NCI-H1694 treated with DMSO at 0.1 percent for 48 hours (cell line): Measurements from ENCODE around the gene LRP3.
A peak's percentile ranks its signal among the peaks of the same experiment; 100 is the strongest.

ENCODE experiments used
- DNase-seq: peaks from one replicate; lab custom pipeline; 2025; lab: John Stamatoyannopoulos, UW

LRP3 gene

DNA sequence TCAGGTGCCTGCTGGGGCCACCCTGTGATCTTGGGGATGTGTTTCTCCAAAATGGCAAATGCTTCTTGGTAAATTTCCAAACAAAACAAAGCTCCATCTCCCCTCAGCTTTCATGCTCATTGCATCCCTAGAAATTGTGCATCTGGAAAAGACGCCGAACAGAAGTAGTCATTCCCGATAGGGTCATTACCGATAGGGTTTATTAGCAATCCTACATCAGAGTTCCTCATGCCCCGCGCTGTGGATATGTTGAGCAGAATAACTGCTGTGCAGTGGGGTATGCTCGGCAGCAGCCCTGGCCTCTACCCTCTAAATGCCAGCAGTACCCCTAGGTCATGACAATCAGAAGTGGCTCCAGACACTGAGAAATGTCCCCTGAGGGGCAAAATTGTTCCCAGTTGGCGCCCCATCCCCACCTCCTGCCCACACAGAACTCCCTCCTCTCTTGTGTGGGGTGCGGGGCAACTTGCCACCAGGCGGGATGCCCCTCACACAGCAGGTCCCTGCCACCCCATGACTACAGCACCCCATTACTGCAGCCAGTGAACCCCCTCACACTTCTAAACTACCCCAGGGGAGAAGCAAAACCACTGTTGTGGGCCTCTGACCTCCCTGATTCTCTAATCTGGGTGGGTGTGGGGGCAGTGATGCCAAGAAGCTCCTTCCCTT is 44.5 kb downstream of the LRP3 start:
- no peak for DNase-seq

- no peak for DNase-seq
Observed at GRCh38 chr19:33239223-33239975, 45.3 kb downstream of the LRP3 start.

DNA sequence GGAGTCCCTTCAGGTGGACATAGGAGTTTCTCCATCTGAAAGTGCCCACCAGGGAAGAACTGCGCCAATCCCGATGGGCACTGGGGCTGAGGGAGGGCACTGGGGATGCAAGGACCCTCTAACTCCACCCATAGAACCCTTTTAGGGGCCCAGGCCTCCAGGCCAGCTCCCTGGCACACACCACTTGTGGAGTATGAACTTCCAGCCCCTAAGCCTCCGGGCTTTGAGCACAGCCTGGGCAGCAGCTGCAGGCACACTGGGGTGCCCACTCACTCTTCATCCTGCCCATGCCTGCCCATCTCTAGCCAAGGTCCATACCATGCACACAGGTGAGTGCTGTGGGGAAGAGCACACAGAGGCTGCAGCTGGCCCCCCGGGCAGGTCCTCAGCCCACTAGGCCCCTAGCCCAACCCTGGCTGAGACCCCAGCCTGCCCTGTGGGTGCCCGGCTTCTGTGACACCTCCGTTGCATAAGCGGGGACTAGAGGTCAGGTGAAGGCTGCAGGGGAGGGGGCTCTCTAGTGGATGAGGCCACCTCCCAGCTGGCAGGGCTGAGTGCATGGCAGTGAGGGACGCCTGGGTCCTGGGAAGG is 46.1 kb downstream of the LRP3 start:
- no peak for DNase-seq

DNA sequence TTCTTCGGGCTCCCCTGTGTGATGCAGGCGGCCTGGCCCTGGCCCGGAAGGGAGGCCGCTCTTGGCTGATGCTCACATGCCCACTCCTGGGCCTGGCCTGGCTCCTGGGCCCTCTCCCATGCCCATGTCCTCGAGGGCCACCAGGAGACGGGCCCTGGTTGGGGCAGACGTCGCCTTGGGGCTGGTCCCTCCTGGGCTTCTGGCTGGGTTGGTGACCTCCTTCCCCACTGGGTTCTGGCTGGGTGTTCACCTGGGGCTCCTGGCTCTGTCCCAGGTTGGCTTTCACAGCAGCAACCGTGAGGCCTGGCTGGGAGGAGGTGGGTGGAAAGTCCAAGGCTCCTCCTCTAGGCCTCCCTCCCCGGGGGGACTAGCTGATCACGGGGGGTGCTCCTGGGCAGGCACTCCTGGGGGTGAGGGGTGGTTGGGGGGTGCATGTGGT is 47.0 kb downstream of the LRP3 start:
- DNase-seq: no peak

DNA sequence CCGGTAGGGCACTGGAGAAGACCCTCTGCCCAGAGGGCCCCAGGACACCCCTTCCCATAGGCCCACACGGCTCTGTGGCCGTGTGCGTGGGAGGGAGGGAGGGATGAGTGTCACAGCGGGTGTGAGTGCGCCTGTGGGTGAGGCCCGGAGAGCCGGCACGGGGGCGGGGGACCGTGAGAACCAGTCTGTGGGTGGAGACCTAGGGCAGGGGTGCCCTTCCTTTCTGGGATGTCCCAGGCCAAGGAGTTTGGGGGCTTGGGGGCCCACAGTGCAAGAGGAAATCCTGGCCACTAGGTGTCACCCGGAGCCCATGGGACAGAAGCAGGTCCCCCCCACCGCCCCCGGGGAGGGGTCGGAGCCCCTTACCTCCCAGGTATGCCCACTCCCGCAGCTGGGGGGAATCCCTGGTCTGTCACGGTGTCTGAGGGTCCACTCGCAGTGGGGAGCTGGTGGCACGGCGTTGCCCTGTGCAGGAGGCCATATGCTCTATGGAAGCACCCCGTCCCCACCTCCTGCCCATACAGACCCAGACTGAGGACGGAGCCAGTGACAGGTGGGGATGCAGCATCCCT is 47.5 kb downstream of the LRP3 start:
- DNase-seq: no peak

GRCh38 chr19:33242131-33242530 is 48.0 kb downstream of the LRP3 start:
- no peak for DNase-seq

DNA sequence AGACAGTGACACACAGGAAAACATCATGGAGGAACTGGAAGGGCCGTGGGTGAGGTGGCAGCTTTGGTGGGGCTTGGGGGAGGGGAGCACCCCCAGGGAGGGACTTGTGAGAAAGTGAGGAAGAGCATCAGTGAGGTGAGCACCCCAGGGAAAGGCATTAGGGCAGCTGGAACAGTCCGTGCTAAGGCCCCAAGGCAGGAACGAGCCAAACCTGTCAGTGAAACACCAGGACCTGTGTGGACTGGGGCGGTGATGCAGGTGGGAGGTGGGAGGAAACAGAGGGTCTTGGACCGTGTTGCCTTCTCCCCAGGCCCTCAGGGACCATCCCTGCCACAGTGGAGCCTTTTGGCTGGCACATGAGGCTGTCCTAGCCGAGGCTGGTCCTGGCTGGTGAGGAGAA is 48.8 kb downstream of the LRP3 start:
- DNase-seq: no peak

GRCh38 chr19:33245948-33246708 is 52.0 kb downstream of the LRP3 start:
- DNase-seq: peak; percentile 3

- DNase-seq: no peak
Observed at GRCh38 chr19:33246709-33247440, 52.7 kb downstream of the LRP3 start.

- no peak for DNase-seq
Observed at GRCh38 chr19:33247441-33247819, 53.3 kb downstream of the LRP3 start.

GRCh38 chr19:33248104-33248503 is 54.0 kb downstream of the LRP3 start:
- DNase-seq: no peak

DNA sequence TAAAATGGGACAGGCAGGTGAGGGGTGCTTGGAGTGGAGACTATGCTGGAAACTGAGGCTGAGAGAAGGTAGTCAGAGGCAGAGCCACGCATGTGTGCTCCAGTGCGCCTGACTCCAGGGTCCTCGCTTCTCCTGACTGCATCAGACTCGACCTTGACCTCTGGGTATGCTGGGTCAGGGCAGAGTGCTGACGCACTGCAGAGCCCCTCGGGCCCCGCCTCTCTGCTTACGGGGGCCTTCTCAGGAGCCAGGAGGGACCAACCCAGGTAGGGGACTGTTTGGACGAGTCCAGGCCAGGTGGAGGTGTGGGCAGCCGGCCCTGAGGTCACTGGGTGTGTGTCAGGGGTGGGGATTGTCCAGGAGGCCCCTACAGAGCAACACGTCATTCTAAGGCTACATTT is 54.4 kb downstream of the LRP3 start:
- no peak for DNase-seq

DNA sequence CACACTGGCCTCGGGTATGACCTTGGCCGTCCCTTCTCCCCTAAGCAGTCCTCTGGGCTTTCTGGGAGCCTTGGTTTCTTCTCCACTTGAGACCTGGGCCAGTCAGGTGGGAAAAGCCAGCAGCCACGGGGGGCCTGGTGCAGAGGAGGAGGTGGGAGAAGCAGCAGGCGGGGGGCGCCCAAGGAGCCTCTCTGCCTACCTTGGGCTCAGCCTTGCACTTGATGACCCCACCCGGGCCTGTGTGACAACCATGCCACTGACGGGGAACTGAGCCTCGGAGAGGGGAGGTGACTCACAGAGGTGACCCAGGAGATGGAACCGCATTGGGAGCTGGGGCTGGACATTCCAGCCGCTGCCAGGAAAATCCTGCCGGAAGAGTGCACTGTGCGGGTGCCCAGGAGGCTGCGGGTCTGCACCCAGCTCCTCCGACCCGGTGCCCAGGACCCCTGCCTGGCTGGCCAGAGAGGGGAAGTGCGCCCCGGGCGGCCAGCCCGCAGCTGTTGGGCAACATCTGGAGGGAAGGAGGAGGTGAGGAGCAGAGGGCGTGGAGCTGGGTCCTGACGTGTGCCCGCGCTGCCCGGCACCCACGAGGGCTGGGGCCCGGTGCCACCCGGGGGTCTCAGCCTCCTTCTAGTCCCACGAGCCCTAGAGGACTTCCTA is 55.0 kb downstream of the LRP3 start:
- no peak for DNase-seq

DNA sequence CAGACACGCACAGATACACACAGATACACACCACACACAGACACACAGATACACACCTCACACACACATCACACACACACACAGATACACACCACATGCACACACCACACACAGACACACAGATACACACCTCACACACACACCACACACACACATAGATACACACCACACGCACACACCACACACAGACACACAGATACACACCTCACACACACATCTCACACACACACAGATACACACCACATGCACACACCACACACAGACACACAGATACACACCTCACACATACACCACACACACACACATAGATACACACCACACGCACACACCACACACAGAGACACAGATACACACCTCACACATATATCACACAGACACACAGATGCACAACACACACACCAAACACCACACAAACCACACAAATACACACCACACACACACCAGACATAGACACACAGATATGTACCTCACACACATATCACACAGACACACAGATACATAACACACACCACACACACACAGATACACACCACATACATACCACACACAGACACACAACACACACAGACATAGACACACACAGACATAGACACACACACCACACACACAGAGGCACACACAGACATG is 55.7 kb downstream of the LRP3 start:
- no peak for DNase-seq

DNA sequence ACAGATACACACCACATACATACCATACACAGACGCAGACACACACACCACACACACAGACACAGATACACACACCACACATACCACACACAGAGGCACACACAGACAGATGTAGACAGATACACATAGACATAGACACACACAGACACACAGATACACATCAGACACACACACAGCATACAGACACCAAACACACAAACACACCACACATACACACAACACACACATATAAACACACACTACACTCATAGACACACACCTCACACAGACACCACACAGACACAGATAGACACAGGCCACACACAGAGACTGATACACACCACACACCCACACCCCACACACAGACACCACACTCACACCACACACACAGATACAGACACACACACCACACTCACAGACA is 56.4 kb downstream of the LRP3 start:
- no peak for DNase-seq

- DNase-seq: no peak
Observed at GRCh38 chr19:33251076-33251475, 56.9 kb downstream of the LRP3 start.

- DNase-seq: no peak
Observed at GRCh38 chr19:33251526-33252090, 57.5 kb downstream of the LRP3 start.

GRCh38 chr19:33252418-33252962 is 58.4 kb downstream of the LRP3 start:
- DNase-seq: no peak

GRCh38 chr19:33252971-33253370 is 58.8 kb downstream of the LRP3 start:
- no peak for DNase-seq

- DNase-seq: no peak
Observed at GRCh38 chr19:33254245-33254824, 60.2 kb downstream of the LRP3 start.
